Mesenchymal stem cell (in vitro differentiated cells and primary cell): ENCODE measurements around the gene KIF18B.

Source experiments
- DNase-seq: peaks from one replicate; pipeline ENCODE4 v3.0.0-alpha.2; 2013
- H2AFZ ChIP-seq: one replicate; pipeline ENCODE4 v1.6.1; 2013; ENCODE audit warnings: low read depth, mild to moderate bottlenecking, control low read depth, inconsistent platforms, low read length, moderate library complexity
- H2AK5ac ChIP-seq: 2 replicates; pipeline ENCODE4 v1.6.1; 2013; ENCODE audit warnings: low read length, moderate library complexity, mild to moderate bottlenecking, inconsistent platforms; ENCODE audit not compliant: severe bottlenecking
- H2BK120ac ChIP-seq: one replicate; pipeline ENCODE4 v1.6.1; 2013; ENCODE audit warnings: low read depth, mild to moderate bottlenecking, inconsistent platforms, low read length, moderate library complexity
- H2BK12ac ChIP-seq, 2 experiments: one replicate each; pipeline ENCODE4 v1.6.1; 2013; ENCODE audit warnings: inconsistent platforms in 2 of 2, low read length in 2 of 2, mild to moderate bottlenecking in 2 of 2, moderate library complexity in 2 of 2, control low read depth in 1 of 2
- H2BK15ac ChIP-seq: one replicate; pipeline ENCODE4 v1.6.1; 2013; ENCODE audit warnings: mild to moderate bottlenecking, low read depth, inconsistent platforms; ENCODE audit not compliant: poor library complexity, severe bottlenecking
- H2BK5ac ChIP-seq: 2 replicates; pipeline ENCODE4 v1.6.1; 2013; ENCODE audit warnings: low read depth, mild to moderate bottlenecking, low read length, control low read depth, inconsistent platforms; ENCODE audit not compliant: poor library complexity, severe bottlenecking
- H3K14ac ChIP-seq, 2 experiments: one replicate each; pipeline ENCODE4 v1.6.1; 2013; ENCODE audit warnings: inconsistent platforms in 2 of 2, low read length in 2 of 2, control low read depth in 1 of 2, mild to moderate bottlenecking in 1 of 2, moderate library complexity in 1 of 2
- H3K18ac ChIP-seq, 2 experiments: one replicate each; pipeline ENCODE4 v1.6.1; 2013; ENCODE audit warnings: inconsistent platforms in 2 of 2, low read length in 2 of 2, control low read depth in 1 of 2, low read depth in 1 of 2, mild to moderate bottlenecking in 1 of 2
- H3K23ac ChIP-seq, 2 experiments: one replicate each; pipeline ENCODE4 v1.6.1; 2013; ENCODE audit warnings: inconsistent platforms in 2 of 2, low read length in 2 of 2, mild to moderate bottlenecking in 2 of 2, moderate library complexity in 2 of 2, control low read depth in 1 of 2
- H3K27ac ChIP-seq: 2 replicates; pipeline ENCODE4 v1.5.1; 2013; ENCODE audit warnings: mild to moderate bottlenecking, moderate library complexity, low read length, control low read depth, inconsistent platforms; ENCODE audit not compliant: poor library complexity, severe bottlenecking
- H3K27me3 ChIP-seq, 2 experiments: 2 replicates each; pipeline versions ENCODE4 v1.6.1 to v1.7.0; 2013; ENCODE audit warnings: low read length in 2 of 2, mild to moderate bottlenecking in 2 of 2, moderate library complexity in 2 of 2, control low read depth in 1 of 2, inconsistent platforms in 1 of 2; ENCODE audit not compliant: control insufficient read depth in 1 of 2, insufficient read depth in 1 of 2
- H3K36me3 ChIP-seq, 2 experiments: 2 replicates each; pipeline versions ENCODE4 v1.6.1 to v1.7.0; 2013; ENCODE audit warnings: low read length in 2 of 2, control low read depth in 1 of 2, inconsistent platforms in 1 of 2, low read depth in 1 of 2, mild to moderate bottlenecking in 1 of 2; ENCODE audit not compliant: insufficient read depth in 2 of 2, control insufficient read depth in 1 of 2
- H3K4ac ChIP-seq, 2 experiments: one replicate each; pipeline ENCODE4 v1.6.1; 2013; ENCODE audit warnings: inconsistent platforms in 2 of 2, low read length in 2 of 2, mild to moderate bottlenecking in 2 of 2, moderate library complexity in 2 of 2, control low read depth in 1 of 2, low read depth in 1 of 2
- H3K4me1 ChIP-seq: 2 replicates; pipeline ENCODE4 v1.6.1; 2013; ENCODE audit warnings: low read depth, low read length, control low read depth; ENCODE audit not compliant: control insufficient read depth, insufficient read depth
- H3K4me2 ChIP-seq: 2 replicates; pipeline ENCODE4 v1.6.1; 2013; ENCODE audit warnings: low read length, mild to moderate bottlenecking, inconsistent platforms; ENCODE audit not compliant: poor library complexity, severe bottlenecking
- H3K4me3 ChIP-seq, 2 experiments: 2 replicates each; pipeline versions ENCODE4 v1.5.1 to v1.7.0; 2013; ENCODE audit warnings: low read length in 2 of 2, mild to moderate bottlenecking in 2 of 2, control low read depth in 1 of 2, low read depth in 1 of 2; ENCODE audit not compliant: insufficient read depth in 1 of 2
- H3K79me1 ChIP-seq: replicated peaks from 2 replicates; pipeline ENCODE4 v1.6.1; 2013; ENCODE audit warnings: mild to moderate bottlenecking, control low read depth, low read length, inconsistent platforms; ENCODE audit not compliant: poor library complexity, severe bottlenecking
- H3K9ac ChIP-seq: 2 replicates; pipeline ENCODE4 v1.7.0; 2013; ENCODE audit warnings: mild to moderate bottlenecking, low read length, moderate library complexity
- H3K9me3 ChIP-seq: 2 replicates; pipeline ENCODE4 v1.7.0; 2013; ENCODE audit warnings: mild to moderate bottlenecking, low read length; ENCODE audit not compliant: control insufficient read depth
- H4K8ac ChIP-seq: one replicate; pipeline ENCODE4 v1.6.1; 2013; ENCODE audit warnings: inconsistent platforms, mild to moderate bottlenecking, low read length, moderate library complexity
- H4K91ac ChIP-seq: one replicate; pipeline ENCODE4 v1.6.1; 2013; ENCODE audit warnings: mild to moderate bottlenecking, low read length, inconsistent platforms
- WGBS: methylation state at CpG from one replicate; pipeline ENCODE4 v1.1.7; 2013; ENCODE audit warnings: mixed read lengths; 5-methylcytosine and 5-hydroxymethylcytosine counted together

KIF18B gene

DNA sequence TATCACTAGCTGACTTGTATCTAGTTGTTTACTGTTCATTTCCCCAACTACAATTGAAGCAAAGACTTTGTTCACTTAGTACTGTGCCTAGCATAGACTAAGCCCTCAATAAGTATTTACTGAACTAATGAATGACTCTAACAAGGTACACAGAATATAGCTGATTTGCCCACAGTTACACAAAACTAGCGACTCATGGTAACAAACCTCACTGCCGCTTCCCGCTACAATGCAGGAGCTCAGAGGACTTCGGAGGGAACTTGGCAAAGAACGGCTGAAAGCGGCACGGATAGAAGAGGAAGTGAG is 48.9 kb downstream of the KIF18B start:
- peaks cover 9% of the 10 kb centered on the region for H3K79me1 ChIP-seq
- H2BK12ac ChIP-seq, result no peak overlapping the region
- H3K23ac ChIP-seq, result peak overlapping the region in 1 of 2 experiments; percentile 53
- no peak overlapping the region for H2BK5ac ChIP-seq
- peak overlapping the region; percentile 54 for H4K8ac ChIP-seq
- H3K36me3 ChIP-seq, result peaks cover 7 to 18% of the 10 kb centered on the region in 2 experiments
- H3K4me2 ChIP-seq, result peak overlapping the region; percentile 64
- peak overlapping the region; percentile 93 for H3K27ac ChIP-seq
- no peaks in the 10 kb centered on the region for H3K27me3 ChIP-seq
- peak overlapping the region in 1 of 2 experiments; percentile 60 for H3K4ac ChIP-seq
- H3K14ac ChIP-seq, result peak overlapping the region in 1 of 2 experiments; percentile 73
- H3K9ac ChIP-seq, result peak overlapping the region; percentile 98
- no peak overlapping the region for H4K91ac ChIP-seq
- H2AFZ ChIP-seq, result no peak overlapping the region
- no peak overlapping the region for H2BK120ac ChIP-seq
- H3K9me3 ChIP-seq, result no peaks in the 10 kb centered on the region
- H2AK5ac ChIP-seq, result no peak overlapping the region
- H3K4me1 ChIP-seq, result peaks cover 28% of the 10 kb centered on the region
- 0% methylated on average over 7 of the region's 7 CpGs for WGBS
- no peak for DNase-seq
- H3K18ac ChIP-seq, result peak overlapping the region in 1 of 2 experiments; percentile 16
- H3K4me3 ChIP-seq, result peak overlapping the region; percentile 80 to 94
- no peak overlapping the region for H2BK15ac ChIP-seq

DNA sequence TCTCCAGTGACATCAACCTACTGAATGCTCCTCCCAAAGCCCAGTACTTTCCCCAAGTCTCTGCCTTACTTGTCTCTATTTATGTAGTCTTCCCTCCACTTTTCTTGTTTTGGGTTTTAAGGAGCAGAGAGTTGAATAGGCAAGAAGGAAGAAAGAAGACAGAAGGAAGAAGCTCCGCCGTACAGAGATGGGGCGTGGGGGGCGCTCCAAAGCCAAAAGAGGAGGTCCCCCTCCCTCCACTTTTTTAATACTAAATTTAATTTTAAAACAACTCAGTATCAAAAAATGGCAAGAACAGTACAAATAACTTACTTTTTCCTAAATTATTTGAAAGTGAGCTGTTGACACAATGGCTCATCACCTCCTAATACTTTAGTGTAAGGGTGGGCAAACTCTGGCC is 52.9 kb downstream of the KIF18B start:
- Histone ChIP-seq H3K4me2 (no peak overlapping the region), H2AFZ (no peak overlapping the region), H4K91ac (no peak overlapping the region), H3K27ac (no peak overlapping the region), H2BK5ac (no peak overlapping the region), H3K9ac (no peak overlapping the region), H3K4me3 (no peak overlapping the region), H3K79me1 (peaks cover 11% of the 10 kb centered on the region), H3K23ac (no peak overlapping the region), H3K18ac (no peak overlapping the region), H3K9me3 (no peaks in the 10 kb centered on the region), H2BK15ac (no peak overlapping the region), H2AK5ac (no peak overlapping the region), H4K8ac (no peak overlapping the region), H2BK12ac (no peak overlapping the region), H3K4ac (no peak overlapping the region), H2BK120ac (no peak overlapping the region), H3K36me3 (peaks cover 10 to 45% of the 10 kb centered on the region in 2 experiments), H3K27me3 (no peaks in the 10 kb centered on the region), H3K4me1 (peaks cover 7% of the 10 kb centered on the region), H3K14ac (no peak overlapping the region)
- DNase-seq, result no peak
- 90% methylated on average over 2 of the region's 4 CpGs for WGBS

DNA sequence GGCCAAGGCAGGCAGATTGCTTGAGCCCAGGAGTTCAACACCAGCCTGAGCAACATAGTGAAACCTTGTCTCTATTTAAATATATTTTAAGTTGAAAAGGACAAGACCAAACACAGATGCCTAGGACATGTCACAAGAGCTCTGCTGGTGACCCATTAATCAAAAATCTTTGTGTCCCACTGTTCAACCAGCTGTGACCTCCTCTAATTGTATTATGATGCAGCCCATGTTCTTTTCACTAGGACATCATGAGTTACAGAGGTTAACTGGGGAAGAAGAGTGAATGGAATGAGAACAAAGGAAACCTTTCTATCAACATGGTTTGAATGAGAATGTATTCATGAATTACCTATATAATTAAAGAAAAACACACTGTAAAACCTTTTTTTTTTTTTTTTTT is 55.3 kb downstream of the KIF18B start:
- H3K79me1 ChIP-seq, result peaks cover 23% of the 10 kb centered on the region
- H2BK120ac ChIP-seq, result no peak overlapping the region
- H3K18ac ChIP-seq, result no peak overlapping the region
- H2AK5ac ChIP-seq, result no peak overlapping the region
- no peak overlapping the region for H3K4me2 ChIP-seq
- no peak overlapping the region for H2BK15ac ChIP-seq
- no peaks in the 10 kb centered on the region for H3K27me3 ChIP-seq
- no peak for DNase-seq
- no peak overlapping the region for H3K4ac ChIP-seq
- H3K27ac ChIP-seq, result no peak overlapping the region
- H3K4me1 ChIP-seq, result peaks cover 3% of the 10 kb centered on the region
- H3K23ac ChIP-seq, result no peak overlapping the region
- no peak overlapping the region for H2AFZ ChIP-seq
- H3K14ac ChIP-seq, result no peak overlapping the region
- H4K8ac ChIP-seq, result no peak overlapping the region
- H4K91ac ChIP-seq, result no peak overlapping the region
- H2BK5ac ChIP-seq, result no peak overlapping the region
- H3K9me3 ChIP-seq, result no peaks in the 10 kb centered on the region
- no peak overlapping the region for H3K4me3 ChIP-seq
- H2BK12ac ChIP-seq, result no peak overlapping the region
- peaks cover 16 to 55% of the 10 kb centered on the region in 2 experiments for H3K36me3 ChIP-seq
- H3K9ac ChIP-seq, result no peak overlapping the region

DNA sequence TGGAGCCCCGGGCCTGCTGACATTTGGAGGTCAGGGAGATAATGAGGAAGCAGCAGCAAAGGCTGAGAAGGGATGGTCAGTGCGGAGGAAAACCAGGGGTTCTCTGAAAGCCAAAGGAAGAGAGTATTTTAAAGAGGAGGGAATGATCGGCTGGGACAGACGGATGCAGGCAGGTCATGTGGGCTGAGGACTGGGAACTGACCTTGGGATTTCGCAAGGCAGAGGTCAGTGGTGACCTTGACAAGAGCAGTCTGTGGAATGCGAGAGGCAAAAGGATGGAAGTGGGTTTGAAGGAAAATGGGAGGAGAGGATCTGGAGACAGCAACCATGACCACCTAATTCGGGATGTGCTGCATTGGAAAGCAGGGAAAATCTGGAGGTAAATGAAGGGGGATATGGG is 58.6 kb downstream of the KIF18B start:
- no peak for DNase-seq
- Histone ChIP-seq H3K23ac (no peak overlapping the region), H3K18ac (no peak overlapping the region), H3K27ac (no peak overlapping the region), H2BK5ac (no peak overlapping the region), H3K36me3 (peaks cover 32 to 71% of the 10 kb centered on the region in 2 experiments), H3K4ac (no peak overlapping the region), H3K4me1 (peaks cover 3% of the 10 kb centered on the region), H2BK12ac (no peak overlapping the region), H4K91ac (no peak overlapping the region), H3K79me1 (peaks cover 23% of the 10 kb centered on the region), H3K4me2 (no peak overlapping the region), H4K8ac (no peak overlapping the region), H3K27me3 (no peaks in the 10 kb centered on the region), H2AK5ac (no peak overlapping the region), H2BK120ac (no peak overlapping the region), H2BK15ac (no peak overlapping the region), H2AFZ (no peak overlapping the region), H3K9ac (no peak overlapping the region), H3K4me3 (no peak overlapping the region), H3K9me3 (no peaks in the 10 kb centered on the region), H3K14ac (no peak overlapping the region)
- 86% methylated on average over 7 of the region's 7 CpGs for WGBS
